HG02623 (cell line): ENCODE results near the gene LRP2BP.
A peak's percentile ranks its signal among the peaks of the same experiment; 100 is the strongest.
"Not testable (repeated sequence)": the region's sequence is repeated elsewhere in the genome, so short reads cannot be mapped to it uniquely, and the experiment has no call there.

Experiments
- ATAC-seq: cut with Tn5 transposase; IDR thresholded peaks from one replicate; pipeline ENCODE4 v1.9.1; 2021; ENCODE audit warnings: moderate library complexity; ENCODE audit not compliant: unreplicated experiment

LRP2BP gene

GRCh38 chr4:185362570-185362969 is 33.2 kb downstream of the LRP2BP start:
- not testable (repeated sequence) for ATAC-seq

GRCh38 chr4:185361872-185362271 is 33.9 kb downstream of the LRP2BP start:
- ATAC-seq, result no peak

- no peak for ATAC-seq
Measured at GRCh38 chr4:185359767-185360446, 35.8 kb downstream of the LRP2BP start.

DNA sequence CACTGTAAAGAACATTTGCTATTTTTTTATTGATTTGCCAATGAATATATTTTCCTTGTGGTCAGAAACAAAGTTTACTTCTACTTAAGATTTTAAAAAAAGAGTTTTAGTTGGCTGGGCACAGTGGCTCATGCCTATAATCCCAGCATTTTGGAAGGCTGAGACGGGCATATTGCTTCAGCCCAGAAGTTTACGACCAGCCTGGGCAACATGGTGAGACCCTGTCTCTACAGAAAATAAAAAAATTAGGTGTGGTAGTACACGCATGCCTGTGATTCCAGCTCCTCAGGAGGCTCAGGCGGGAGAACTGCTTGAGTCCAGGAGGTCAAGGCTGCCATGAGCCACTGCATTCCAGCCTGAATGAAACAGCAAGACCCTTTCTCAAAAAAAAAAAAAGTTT is 36.8 kb downstream of the LRP2BP start:
- ATAC-seq, result no peak

DNA sequence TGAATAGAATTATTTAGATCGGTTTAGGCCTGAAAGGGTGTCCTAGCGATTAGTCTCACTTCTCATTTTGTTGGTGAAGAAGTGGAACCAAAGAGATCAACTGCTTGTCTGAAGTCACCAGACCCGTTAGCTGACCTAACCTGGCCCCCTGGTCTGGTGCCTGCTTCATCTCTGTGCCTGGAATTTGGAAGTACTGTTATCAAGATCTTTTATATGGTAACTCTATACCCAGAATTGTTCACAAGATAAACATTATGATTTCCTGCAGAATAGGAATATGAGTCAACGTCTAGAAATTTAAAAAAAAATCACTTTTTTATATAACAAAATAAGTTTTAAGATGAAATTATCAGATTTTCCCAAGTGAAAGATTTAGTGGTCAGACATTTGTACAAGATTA is 37.2 kb downstream of the LRP2BP start:
- ATAC-seq, result no peak

GRCh38 chr4:185357733-185358440 is 37.8 kb downstream of the LRP2BP start:
- no peak for ATAC-seq

- ATAC-seq, result no peak
Measured at GRCh38 chr4:185357211-185357610, 38.5 kb downstream of the LRP2BP start.

DNA sequence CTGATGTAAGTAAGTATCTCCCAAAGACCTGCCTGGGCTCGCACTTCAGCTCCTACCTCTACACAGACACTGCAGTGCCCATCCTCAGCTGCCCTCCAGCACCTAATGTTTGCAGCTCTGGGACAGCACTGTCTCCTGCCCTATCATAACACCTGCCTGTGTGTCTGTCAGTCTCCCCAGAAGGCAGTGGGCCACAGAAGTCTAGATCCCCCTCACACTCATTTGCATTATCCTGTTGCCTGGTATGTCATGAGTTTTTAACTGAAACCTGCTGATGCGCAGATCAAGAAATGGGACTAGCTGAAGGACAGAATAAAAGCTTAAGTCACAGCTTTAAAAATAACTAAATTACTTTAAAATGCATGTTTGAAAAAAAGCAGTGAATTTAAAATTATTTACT is 43.0 kb downstream of the LRP2BP start:
- no peak for ATAC-seq

DNA sequence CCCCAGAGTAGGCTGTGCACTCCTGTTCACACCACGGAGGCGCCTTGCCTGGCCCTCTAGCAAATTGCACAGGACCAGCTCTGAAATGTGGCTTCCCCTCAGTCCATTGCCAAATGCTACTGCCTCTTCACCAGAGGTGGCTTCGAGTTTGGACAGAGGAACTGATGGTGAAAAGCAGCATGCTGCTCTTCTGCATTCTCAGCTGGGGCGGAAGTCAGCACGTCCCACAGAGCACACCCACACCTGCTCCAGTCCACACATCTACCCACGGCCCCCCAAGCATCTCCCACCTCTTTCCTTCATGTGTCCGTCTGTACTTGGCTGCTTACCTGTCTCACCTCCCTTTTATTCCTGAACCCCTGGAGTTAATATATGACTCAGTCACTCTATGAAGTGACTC is 43.5 kb downstream of the LRP2BP start:
- no peak for ATAC-seq

GRCh38 chr4:185351691-185352090 is 44.0 kb downstream of the LRP2BP start:
- no peak for ATAC-seq

DNA sequence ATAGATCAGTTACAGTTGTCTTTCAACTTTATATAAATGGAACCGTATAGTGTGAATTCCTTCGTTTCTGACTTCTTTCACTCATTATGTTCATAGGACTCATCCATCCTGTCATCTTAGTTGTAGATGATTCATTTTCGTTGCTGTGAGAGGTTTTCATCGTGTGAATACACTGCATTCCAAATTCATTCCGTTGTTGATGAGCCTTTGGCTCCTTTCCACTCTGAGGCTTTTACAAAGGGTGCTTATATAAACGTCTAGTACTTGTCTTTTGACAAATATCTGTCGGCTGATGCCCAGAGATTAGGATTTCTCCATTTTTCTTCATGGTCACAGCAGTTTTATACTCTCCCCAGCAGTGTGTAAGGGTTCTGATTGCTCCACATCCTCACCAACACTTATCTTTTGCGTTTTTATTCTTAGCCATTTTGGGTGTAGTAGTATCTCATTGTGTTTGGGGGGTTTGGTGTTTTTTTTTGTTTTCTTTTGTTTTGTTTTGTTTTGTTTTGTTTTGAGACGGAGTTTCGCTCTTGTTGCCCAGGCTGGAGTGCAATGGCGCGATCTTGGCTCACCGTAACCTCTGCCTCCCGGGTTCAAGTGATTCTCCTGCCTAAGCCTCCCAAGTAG is 48.6 kb downstream of the LRP2BP start:
- no peak for ATAC-seq

GRCh38 chr4:185344743-185345538 is 50.8 kb downstream of the LRP2BP start:
- ATAC-seq, result peak; percentile 51

DNA sequence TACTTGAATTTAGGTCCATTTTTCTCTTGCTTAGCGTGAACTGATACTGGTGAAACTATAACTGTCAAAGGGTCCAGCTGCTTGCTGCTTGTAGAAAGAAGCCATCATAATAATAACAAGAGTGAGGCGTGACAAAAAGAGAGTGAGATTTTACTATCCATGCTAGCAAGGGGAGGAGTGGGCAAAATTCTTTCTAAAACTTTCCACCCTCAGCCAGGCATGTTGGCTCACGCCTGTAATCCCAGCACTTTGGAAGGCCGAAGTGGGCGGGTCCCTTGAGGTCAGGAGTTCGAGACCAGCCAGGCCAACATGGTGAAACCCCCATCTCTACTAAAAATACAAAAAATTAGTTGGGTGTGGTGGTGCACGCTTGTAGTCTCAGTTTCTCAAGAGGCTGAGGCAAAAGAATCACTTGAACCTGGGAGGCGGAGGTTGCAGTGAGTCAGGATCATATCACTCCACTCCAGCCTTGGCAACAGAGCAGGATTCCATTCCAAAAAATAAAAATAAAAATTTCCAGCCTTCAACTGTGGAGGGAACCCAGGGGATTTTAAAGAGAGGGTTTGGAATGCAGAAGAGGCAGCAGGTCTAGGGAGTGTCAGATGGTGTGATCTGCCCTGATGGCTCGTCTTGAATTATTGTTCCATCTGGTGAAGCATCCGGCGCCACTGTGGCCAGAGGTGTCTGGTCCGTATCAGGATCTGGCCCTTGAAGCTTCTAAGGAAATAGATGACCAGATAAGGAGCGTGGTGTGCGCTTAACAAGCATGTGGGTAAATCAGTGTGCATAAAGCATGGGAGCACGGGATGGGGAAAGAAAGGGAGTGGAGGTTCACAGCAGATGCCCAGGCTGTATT is 51.8 kb downstream of the LRP2BP start:
- ATAC-seq, result no peak

- peak; percentile 64 for ATAC-seq
Measured at GRCh38 chr4:185341841-185342240, 53.9 kb downstream of the LRP2BP start.

DNA sequence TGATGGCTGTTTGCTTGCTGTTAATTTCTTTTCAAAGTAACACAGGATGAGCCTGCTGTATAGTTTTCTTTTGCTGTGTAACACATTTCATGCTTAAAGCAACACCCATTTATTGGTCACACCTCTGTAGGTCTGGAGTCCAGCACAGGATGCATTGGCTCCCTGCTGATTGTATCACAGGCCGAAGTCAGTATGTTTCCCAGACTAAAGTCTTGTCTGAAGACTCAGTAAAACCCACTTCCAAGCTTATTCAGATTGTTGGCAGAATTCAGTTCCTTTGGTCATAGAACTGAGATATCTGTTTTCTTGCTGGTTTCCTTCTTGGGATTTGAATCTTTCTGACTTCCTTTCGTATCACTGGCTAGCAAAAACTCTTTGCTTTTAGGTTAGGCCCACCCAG is 54.3 kb downstream of the LRP2BP start:
- no peak for ATAC-seq

DNA sequence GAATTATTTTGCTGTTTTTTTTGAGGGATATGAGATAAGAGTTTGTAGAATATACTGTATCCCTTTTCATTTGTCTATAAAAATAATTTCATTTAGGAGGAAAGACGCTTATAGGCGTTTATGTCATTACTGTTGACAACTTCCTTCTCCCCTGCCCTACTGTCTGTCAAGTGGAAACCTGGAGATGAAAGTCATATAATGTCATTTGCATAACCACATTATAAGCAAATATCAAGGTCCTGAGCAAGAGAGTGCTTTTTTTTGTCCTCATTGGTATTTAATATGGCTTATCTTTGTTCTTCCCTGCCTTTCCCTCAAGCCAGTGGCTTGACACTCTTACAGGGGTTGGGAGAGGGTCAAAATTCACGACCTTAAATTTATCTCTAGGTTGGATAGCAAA is 55.8 kb downstream of the LRP2BP start:
- no peak for ATAC-seq

DNA sequence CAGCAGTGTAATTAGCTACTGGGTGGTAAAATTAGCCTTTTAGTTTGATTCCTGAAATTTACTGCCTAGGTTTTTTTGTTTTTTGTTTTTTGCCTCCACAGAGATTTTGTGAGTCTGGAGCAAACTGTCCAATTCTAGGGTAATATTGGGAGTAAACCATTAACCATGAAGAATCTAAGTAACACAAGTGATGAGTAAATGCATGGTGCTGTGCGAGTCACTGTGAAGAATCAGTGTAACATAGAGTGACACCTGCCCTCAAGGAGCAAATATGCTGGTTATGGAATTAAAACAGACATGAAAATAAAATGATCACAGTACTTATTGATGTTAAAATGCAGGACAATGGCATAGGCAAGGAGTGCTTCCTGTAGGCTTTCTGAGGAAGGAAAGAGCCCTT is 60.1 kb downstream of the LRP2BP start:
- no peak for ATAC-seq

DNA sequence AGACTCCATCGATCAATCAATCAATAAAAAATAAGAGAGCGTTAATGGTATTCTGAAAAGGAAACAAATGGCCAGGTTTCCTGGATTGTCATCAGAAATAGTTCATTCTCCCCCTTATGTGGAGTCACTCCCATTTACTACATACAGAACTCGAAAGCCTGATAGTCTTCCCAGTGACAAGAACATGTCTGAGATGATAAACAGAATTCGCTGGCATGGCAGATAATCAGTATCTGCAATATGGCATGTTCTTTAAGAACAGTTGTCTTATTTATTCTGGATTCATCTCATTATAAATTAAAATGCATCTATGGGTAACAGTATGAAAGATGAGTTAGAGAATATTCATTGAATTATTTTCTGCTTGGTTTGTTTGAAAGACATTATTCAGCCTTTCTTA is 61.4 kb downstream of the LRP2BP start:
- no peak for ATAC-seq

GRCh38 chr4:185332575-185333464 is 62.9 kb downstream of the LRP2BP start:
- peak; percentile 66 for ATAC-seq
